B cell (primary cell): ENCODE data around the gene PNPLA3. TPM values are rescaled to one million over a fixed set of nuclear protein-coding genes. Genes with fewer than 3 reads are reported as not detected.

ENCODE experiments used
- ATAC-seq: fragments of 200-7000 bp; cut with Tn5 transposase; one replicate; pipeline ENCODE4 v1.10.0; 2021; ENCODE audit warnings: low read depth, mild to moderate bottlenecking, moderate number of reproducible peaks, moderate library complexity
- CTCF ChIA-PET: fragments of 350-600 bp; sonication (Branson Sonifier 250); formaldehyde crosslinking; loops from one replicate; lab custom pipeline; 2021; ENCODE audit warnings: antibody characterized with exemption, inconsistent platforms; lab: Charles Lee
- POLR2A ChIA-PET: fragments of 350-600 bp; sonication (Branson Sonifier 250); formaldehyde crosslinking; loops from one replicate; lab custom pipeline; 2021; ENCODE audit warnings: antibody characterized with exemption; lab: Charles Lee
- DNase-seq: peaks from one replicate; pipeline ENCODE4 v3.0.0; 2013
- H2AFZ ChIP-seq: 2 replicates; pipeline ENCODE4 v1.6.1; 2012; ENCODE audit warnings: mild to moderate bottlenecking, low read depth, low read length; ENCODE audit not compliant: insufficient read depth, poor library complexity, severe bottlenecking
- H3K27ac ChIP-seq, 2 donors: 1 replicate in 1 of 2; 2 replicates in 1 of 2; pipeline ENCODE4 v1.5.1; 2012 to 2013; ENCODE audit warnings: low read length in 2 of 2, mild to moderate bottlenecking in 2 of 2, moderate library complexity in 1 of 2
- H3K27me3 ChIP-seq, 4 experiments: fragments of 200-600 bp in 1 of 4; sonication (generic) in 1 of 4; replicated peaks in 1 of 4; 1 replicate in 2 of 4; 2 replicates in 2 of 4; pipeline versions ENCODE4 v1.6.1 to v1.7.0; 2013 to 2016; ENCODE audit warnings: low read length in 3 of 4, mild to moderate bottlenecking in 2 of 4, mixed read lengths in 1 of 4, moderate library complexity in 1 of 4; ENCODE audit not compliant: insufficient read depth in 4 of 4, control insufficient read depth in 3 of 4; ENCODE audit errors: control extremely low read depth in 1 of 4
- H3K36me3 ChIP-seq, 2 experiments: replicated peaks in 1 of 2; 1 replicate in 1 of 2; 2 replicates in 1 of 2; pipeline versions ENCODE4 v1.6.1 to v1.7.1; 2013; ENCODE audit warnings: low read length in 1 of 2; ENCODE audit not compliant: insufficient read depth in 2 of 2, control insufficient read depth in 1 of 2; ENCODE audit errors: control extremely low read depth in 1 of 2, extremely low read depth in 1 of 2
- H3K4me1 ChIP-seq, 2 donors: fragments of 200-600 bp in 1 of 2; sonication (generic) in 1 of 2; 1 replicate in 1 of 2; 2 replicates in 1 of 2; pipeline versions ENCODE4 v1.5.1 to v1.6.1; 2013 to 2017; ENCODE audit warnings: low read length in 2 of 2; ENCODE audit not compliant: control insufficient read depth in 2 of 2, insufficient read depth in 2 of 2
- H3K4me2 ChIP-seq: replicated peaks from 2 replicates; pipeline ENCODE3; 2012; ENCODE audit warnings: mild to moderate bottlenecking, low read depth, low read length; ENCODE audit not compliant: poor library complexity, severe bottlenecking
- H3K4me3 ChIP-seq, 5 experiments: fragments of 200-600 bp in 1 of 5; sonication (generic) in 1 of 5; 1 replicate in 3 of 5; 2 replicates in 2 of 5; pipeline versions ENCODE4 v1.5.1 to v1.7.0; 2011 to 2016; ENCODE audit warnings: low read length in 4 of 5, mild to moderate bottlenecking in 4 of 5, low read depth in 2 of 5, control low read depth in 1 of 5, moderate library complexity in 1 of 5; ENCODE audit not compliant: insufficient read depth in 1 of 5; ENCODE audit errors: control extremely low read depth in 1 of 5, extremely low read depth in 1 of 5
- H3K79me2 ChIP-seq: fragments of 200-600 bp; sonication (generic); one replicate; pipeline ENCODE4 v1.6.0; 2016; ENCODE audit warnings: low read length; ENCODE audit not compliant: control insufficient read depth, insufficient read depth
- H3K9ac ChIP-seq: fragments of 200-600 bp; sonication (generic); 2 replicates; pipeline ENCODE4 v1.6.1; 2017; ENCODE audit warnings: mild to moderate bottlenecking, low read length, moderate library complexity
- H3K9me3 ChIP-seq, 3 donors: one replicate each; pipeline versions ENCODE4 v1.6.1 to v1.7.1; 2013; ENCODE audit warnings: low read length in 2 of 3; ENCODE audit not compliant: control insufficient read depth in 2 of 3, insufficient read depth in 1 of 3; ENCODE audit errors: control extremely low read depth in 1 of 3
- H4K20me1 ChIP-seq: 2 replicates; pipeline ENCODE4 v1.6.0; 2012; ENCODE audit warnings: mild to moderate bottlenecking, low read length; ENCODE audit not compliant: insufficient read depth, control insufficient read depth, poor library complexity, severe bottlenecking
- H3K27ac Mint-ChIP-seq: one replicate; pipeline ENCODE4 v1.8.0; 2021; ENCODE audit warnings: mixed read lengths
- H3K27me3 Mint-ChIP-seq: one replicate; pipeline ENCODE4 v1.8.0; 2021; ENCODE audit warnings: mixed read lengths
- H3K4me1 Mint-ChIP-seq: one replicate; pipeline ENCODE4 v1.8.0; 2021; ENCODE audit warnings: mixed read lengths
- H3K4me3 Mint-ChIP-seq: one replicate; pipeline ENCODE4 v1.8.0; 2021; ENCODE audit warnings: mixed read lengths
- H3K9me3 Mint-ChIP-seq: one replicate; pipeline ENCODE4 v1.8.0; 2022; ENCODE audit warnings: mixed read lengths; ENCODE audit not compliant: insufficient read depth
- EZH2 ChIP-seq: IDR thresholded peaks from 2 replicates; pipeline ENCODE4 v1.6.1; 2012; ENCODE audit warnings: borderline replicate concordance, low read depth, mild to moderate bottlenecking, moderate library complexity, low read length; ENCODE audit not compliant: insufficient read depth, poor library complexity, severe bottlenecking
- WGBS: methylation state at CpG from one replicate; pipeline ENCODE4 v1.1.5; 2013; ENCODE audit warnings: missing lambda C conversion rate; ENCODE audit not compliant: insufficient coverage; 5-methylcytosine and 5-hydroxymethylcytosine counted together
- intact Hi-C: fragments of 100-400 bp; cut with micrococcal nuclease; formaldehyde crosslinking; loops from one replicate; pipeline ENCODE4 v1.10.0; 2022
- polyA plus RNA-seq: library from polyadenylated mRNA; depleted of rRNA; stranded (reverse); fragments of >200 nt; gene quantifications from 2 replicates; pipeline ENCODE4 v1.2.3, GENCODE V29; 2012
- total RNA-seq, 2 donors: library from RNA; stranded (reverse); fragments of 120-200 nt in 1 of 2; gene quantifications; 1 replicate in 1 of 2; 2 replicates in 1 of 2; pipeline versions ENCODE4 v1.2.3 to v1.2.4, GENCODE V29; 2013 to 2022
- TF ChIP-seq, protein P1 (sequence below): fragments of 200-600 bp; IDR thresholded peaks from one replicate; pipeline ENCODE4 v1.8.0; 2022; ENCODE audit warnings: antibody characterized with exemption, mild to moderate bottlenecking

PNPLA3 gene
- total and polyA plus RNA-seq, 2 donors (not counting 1 experiment from before 2014, with no cell fraction given) = 0.15 TPM; not detected in 1

DNA sequence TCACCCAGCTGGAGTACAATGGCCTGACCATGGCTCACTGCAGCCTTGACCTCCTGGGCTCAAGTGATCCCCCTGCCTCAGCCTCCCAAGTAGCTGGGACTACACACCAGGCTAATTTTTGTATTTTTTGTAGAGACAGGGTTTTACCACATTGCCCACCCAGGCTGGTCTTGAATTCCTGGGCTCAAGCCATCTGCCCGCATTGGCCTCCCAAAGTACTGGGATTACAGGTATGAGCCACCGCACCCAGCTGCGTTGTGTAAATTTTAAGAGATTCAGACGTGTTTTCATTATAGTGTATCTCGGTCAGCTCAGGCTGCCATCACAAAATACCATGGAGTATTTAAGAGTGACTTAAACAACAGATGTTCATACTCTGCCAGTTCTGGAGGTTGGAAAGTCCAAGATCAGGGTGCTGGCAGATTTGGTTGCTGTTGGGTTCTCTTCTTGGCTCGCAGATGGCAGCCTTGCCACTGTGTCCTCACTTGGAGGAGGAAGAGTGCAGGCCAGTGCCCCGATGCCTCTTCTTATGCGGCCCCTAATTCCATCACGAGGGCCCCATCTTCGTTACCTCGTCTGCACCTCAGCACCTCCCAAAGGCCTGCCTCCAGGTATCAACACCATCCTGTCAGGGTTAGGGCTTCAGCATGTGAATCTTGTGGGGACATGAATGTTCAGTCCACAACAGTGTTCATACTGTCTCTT lies 67.9 kb downstream of the PNPLA3 start:
- no peak overlapping the region for H3K4me3 Mint-ChIP-seq
- H3K9me3 ChIP-seq = no peaks in the 10 kb centered on the region
- DNase-seq (no peak), ATAC-seq (no peak)
- WGBS = 90% methylated on average over 2 of the region's 11 CpGs
- H3K27me3 ChIP-seq = no peaks in the 10 kb centered on the region
- H3K36me3 ChIP-seq = peaks cover 21 to 48% of the 10 kb centered on the region in 2 experiments
- H3K4me1 ChIP-seq = peaks cover 16 to 26% of the 10 kb centered on the region in 2 donors
- intact Hi-C loops = loop anchor here (2.0 kb wide), 1 partner anchor 189 kb away; the partner anchor contains the start of gene PARVG
- H3K27ac ChIP-seq = no peak overlapping the region
- H3K27me3 Mint-ChIP-seq = no peaks in the 10 kb centered on the region
- no peak overlapping the region for H3K4me3 ChIP-seq
- H2AFZ ChIP-seq = no peak overlapping the region
- ChIA-PET POLR2A (interaction anchor here (0.6 kb wide), 1 partner anchor 738 kb away, joined by 3 read pairs; no protein-coding TSS in a partner anchor), CTCF (interaction anchor here (1.7 to 16.2 kb wide), 5 partner anchors 9 to 635 kb away, joined by 3 to 691 read pairs (median 23); no protein-coding TSS in a partner anchor)
- H3K4me1 Mint-ChIP-seq = peaks cover 33% of the 10 kb centered on the region
- peaks cover 10% of the 10 kb centered on the region for H4K20me1 ChIP-seq
- H3K27ac Mint-ChIP-seq = no peak overlapping the region
- no peak overlapping the region for H3K4me2 ChIP-seq
- H3K9ac ChIP-seq = no peak overlapping the region
- TF ChIP-seq EZH2 = no peak
- TF ChIP-seq, protein P1, sequence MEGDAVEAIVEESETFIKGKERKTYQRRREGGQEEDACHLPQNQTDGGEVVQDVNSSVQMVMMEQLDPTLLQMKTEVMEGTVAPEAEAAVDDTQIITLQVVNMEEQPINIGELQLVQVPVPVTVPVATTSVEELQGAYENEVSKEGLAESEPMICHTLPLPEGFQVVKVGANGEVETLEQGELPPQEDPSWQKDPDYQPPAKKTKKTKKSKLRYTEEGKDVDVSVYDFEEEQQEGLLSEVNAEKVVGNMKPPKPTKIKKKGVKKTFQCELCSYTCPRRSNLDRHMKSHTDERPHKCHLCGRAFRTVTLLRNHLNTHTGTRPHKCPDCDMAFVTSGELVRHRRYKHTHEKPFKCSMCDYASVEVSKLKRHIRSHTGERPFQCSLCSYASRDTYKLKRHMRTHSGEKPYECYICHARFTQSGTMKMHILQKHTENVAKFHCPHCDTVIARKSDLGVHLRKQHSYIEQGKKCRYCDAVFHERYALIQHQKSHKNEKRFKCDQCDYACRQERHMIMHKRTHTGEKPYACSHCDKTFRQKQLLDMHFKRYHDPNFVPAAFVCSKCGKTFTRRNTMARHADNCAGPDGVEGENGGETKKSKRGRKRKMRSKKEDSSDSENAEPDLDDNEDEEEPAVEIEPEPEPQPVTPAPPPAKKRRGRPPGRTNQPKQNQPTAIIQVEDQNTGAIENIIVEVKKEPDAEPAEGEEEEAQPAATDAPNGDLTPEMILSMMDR = no peak
- no peaks in the 10 kb centered on the region for H3K9me3 Mint-ChIP-seq
- H3K79me2 ChIP-seq = peaks cover 21% of the 10 kb centered on the region

DNA sequence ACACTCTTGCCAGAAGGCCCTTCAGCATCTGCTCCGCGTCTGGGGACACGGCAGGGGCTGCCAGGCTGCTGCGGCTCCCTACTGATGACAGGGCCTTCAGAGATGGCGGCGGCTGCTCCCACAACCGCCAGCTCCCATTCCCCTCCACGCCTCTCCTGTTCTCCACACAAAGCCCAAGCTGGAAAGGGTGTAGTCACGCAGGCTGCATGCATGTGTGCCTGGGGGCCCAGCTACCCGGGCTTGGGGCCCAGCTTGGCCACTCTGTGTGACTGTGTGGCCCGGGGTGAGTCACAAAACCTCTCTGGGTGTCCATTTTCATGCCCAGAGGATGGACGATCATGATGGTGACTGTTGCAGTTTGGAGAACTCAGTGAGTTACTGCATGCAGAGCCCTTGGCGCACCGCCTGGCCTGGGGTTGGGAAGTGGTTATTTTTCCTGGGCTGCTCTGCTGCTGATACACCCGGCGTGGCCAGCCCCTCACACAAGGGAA lies 68.8 kb downstream of the PNPLA3 start:
- TF ChIP-seq EZH2 = no peak
- TF ChIP-seq, protein P1 = no peak
- no peaks in the 10 kb centered on the region for H3K27me3 Mint-ChIP-seq
- ChIA-PET POLR2A (interaction anchor here (1.6 kb wide), 1 partner anchor 93 kb away, joined by 13 read pairs; no protein-coding TSS in a partner anchor), CTCF (interaction anchor here (0.6 to 16.2 kb wide), 22 partner anchors 10 to 579 kb away, joined by 3 to 691 read pairs (median 9); partner anchors contain the start of genes PARVB and PARVG)
- Histone ChIP-seq H4K20me1 (peaks cover 10% of the 10 kb centered on the region), H3K36me3 (peaks cover 17 to 43% of the 10 kb centered on the region in 2 experiments), H3K9me3 (no peaks in the 10 kb centered on the region), H2AFZ (no peak overlapping the region), H3K9ac (no peak overlapping the region), H3K27me3 (no peaks in the 10 kb centered on the region), H3K79me2 (peaks cover 29% of the 10 kb centered on the region), H3K4me1 (peaks cover 25 to 35% of the 10 kb centered on the region in 2 donors), H3K4me3 (no peak overlapping the region), H3K4me2 (no peak overlapping the region), H3K27ac (no peak overlapping the region)
- 87% methylated on average over 10 of the region's 16 CpGs for WGBS
- no peak overlapping the region for H3K4me3 Mint-ChIP-seq
- peaks cover 42% of the 10 kb centered on the region for H3K4me1 Mint-ChIP-seq
- no peaks in the 10 kb centered on the region for H3K9me3 Mint-ChIP-seq
- no peak overlapping the region for H3K27ac Mint-ChIP-seq
- intact Hi-C loops = loop anchor here (2.0 kb wide), 1 partner anchor 188 kb away; the partner anchor contains the start of gene PARVG
- DNase-seq (no peak), ATAC-seq (no peak)
